GM18508 (cell line): ENCODE measurements around the gene BPGM.

Experiments used
- ATAC-seq: cut with Tn5 transposase; IDR thresholded peaks from one replicate; pipeline ENCODE4 v1.9.1; 2021; ENCODE audit warnings: moderate number of reproducible peaks; ENCODE audit not compliant: insufficient read depth, unreplicated experiment

BPGM gene

DNA sequence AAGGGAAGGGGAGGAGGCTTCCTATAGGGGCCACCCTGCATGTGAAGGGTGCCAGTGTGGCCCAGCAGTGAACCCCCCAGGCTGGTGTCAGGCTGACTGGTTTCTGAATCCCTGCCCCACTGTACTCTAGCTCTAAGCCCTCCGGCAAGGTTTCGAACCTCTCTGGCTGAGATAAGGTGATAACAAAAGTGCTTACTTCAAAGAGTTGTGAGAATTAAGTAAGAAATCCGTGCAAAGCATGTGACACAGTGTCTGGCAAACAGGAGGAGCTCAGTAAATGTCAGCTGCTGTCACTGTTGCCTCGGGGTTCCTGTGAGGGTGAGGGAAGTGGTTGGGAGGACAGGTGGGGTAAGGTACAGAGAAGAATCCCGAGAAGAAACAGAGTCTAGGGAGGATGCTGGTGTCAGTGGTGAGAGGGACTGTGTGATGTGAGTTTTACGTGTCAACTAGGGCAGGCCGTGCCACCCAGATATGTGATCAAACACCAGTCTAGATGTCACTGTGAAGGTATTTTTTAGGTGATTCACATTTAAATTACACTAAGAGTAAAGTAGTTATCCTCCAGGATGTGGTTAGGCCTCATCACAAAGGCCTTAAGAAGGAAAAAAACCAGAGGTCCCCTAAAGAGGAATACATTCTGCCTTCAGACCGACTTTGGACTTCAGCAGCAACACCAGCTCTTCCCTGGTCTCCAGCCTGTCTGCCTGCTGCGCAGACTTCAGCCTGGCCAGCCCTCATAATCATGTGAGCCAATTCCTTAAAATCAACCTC lies 64.4 kb downstream of the BPGM start:
- no peak for ATAC-seq

- no peak for ATAC-seq
Observed at GRCh38 chr7:134712196-134712595, 65.5 kb downstream of the BPGM start.

DNA sequence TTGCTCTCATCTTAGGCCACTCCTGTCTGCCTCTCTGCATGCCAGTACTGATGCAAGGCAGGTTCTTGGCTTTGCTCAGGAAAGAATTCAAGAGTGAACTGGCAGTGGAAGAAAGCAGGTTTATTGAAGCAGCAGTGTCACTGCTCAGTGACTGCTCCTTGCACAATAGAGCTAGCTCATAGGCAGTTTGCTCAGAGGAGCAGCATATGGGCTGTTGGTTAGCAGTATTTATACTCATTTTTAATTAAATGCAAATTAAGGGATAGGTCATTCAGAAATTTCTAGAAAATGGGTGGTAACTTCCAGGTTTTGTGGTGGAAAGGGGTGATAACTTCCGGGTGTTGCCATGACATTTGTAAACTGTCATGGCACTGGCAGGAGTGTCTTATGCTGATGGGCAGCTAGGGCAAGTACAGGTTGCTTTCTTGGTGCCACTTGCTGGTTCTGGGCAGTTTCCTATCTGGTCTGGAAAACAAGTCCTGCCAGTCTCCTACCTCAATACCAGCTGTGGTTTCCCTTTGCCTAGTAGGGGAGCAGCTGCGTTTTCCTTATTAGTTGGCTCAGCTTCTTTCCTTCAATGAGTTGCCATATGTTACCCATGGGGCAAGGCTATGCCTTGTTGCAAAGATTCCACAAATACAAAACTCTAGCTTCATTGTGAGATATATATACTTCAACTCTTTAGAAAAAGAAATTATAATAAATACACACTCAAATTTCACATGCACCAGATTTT lies 68.0 kb downstream of the BPGM start:
- ATAC-seq, result no peak

DNA sequence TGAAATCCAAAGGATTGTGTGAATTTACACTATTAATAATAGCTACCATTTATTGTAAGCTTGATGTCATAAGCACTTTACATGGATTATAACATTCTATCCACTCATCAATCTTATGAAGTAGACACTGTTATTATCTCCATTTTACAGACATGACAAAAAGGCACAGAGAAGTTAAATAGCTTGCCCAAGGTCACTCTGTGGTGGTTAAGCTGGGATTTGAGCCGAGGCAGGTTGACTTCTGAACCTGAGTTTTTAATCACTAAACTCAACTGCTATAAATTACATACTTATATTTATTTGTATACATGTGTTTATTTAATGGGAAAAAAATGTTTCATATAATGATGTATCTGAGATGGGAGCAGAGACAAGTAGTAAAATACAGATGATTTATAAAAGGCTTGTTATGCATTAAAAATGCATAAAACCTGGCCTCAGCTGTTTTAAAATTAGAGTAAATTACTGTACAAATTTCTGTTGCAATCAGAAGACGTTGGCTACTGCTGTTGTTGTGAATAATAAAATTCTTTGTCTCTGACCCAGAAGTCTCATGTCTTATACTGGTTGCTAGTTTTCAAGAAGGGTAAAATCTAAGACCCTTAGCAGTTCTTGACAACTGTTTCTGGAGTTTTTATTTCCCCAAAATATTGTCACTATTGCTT lies 71.7 kb downstream of the BPGM start:
- no peak for ATAC-seq

GRCh38 chr7:134720091-134720935 lies 73.7 kb downstream of the BPGM start:
- no peak for ATAC-seq

- no peak for ATAC-seq
Observed at GRCh38 chr7:134721171-134721570, 74.5 kb downstream of the BPGM start.

GRCh38 chr7:134722786-134723322 lies 76.2 kb downstream of the BPGM start:
- ATAC-seq, result no peak

- ATAC-seq, result no peak
Observed at GRCh38 chr7:134723892-134724291, 77.2 kb downstream of the BPGM start.

DNA sequence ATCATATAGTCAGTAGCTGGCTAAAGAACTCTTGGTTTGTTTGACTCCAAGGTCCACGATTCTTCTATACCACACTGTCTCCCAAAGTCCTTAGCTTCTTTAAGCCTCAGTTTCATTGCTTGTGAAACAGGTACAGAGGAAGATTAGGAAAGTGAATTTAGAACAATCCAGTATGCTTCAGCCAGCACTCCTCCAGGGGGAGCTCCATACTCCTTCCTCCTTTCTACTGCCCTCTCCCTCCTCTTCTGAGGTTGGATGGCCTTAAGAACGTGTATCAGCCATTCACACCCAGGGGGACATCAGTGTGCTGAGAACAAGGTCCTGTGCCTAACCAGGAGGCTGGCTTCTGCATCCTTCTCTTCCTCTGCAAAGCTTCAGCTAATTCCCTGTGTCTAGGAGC lies 78.0 kb downstream of the BPGM start:
- ATAC-seq, result no peak

DNA sequence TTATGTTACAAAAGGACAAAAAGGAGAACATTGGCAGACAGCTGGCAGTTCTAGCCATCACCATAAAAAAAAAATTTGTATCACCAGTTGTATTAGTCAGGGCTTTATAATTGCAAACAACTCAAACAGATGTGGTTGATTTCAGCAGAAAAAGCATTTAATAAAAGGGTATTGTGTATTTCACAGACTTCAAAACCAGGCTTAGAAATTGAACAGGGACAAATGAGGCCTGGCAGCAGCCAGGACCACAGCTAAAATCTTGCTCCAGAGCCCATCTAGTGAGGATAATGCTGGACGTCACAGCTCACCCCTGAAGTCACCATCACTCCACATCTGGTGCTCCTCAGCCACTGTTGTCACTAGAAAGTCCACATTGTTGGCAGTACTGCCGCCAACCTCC lies 79.9 kb downstream of the BPGM start:
- no peak for ATAC-seq

DNA sequence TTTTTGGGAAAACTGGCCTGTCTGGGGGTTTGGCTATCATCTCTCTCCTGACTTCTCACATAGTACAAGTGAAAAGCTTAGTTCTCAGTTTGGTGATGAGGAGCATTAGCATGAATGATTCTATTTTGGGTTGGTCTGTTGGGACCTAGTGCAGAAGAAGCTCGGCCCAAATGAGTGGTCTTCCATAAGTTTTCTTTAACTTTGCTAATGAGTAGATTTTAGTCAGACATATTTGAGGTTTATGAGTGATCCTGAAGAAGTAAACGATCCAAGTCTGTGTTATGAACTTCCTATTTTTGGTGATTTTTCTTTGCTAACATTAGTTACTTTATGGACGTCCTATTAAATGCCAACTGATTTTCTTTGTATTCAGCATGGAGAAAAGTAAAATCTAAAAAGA lies 81.1 kb downstream of the BPGM start:
- no peak for ATAC-seq
